Activated CD8-positive, alpha-beta T cell treated with anti-CD3 and anti-CD28 coated beads for 36 hours (primary cell): ENCODE results near the gene CTNNA1. TPM values are rescaled to one million over a fixed set of nuclear protein-coding genes. Genes with fewer than 3 reads are reported as not detected.

ENCODE experiments used
- ATAC-seq: fragments of 200-7000 bp; cut with Tn5 transposase; one replicate; pipeline ENCODE4 v1.10.0; 2021; ENCODE audit warnings: mild to moderate bottlenecking, moderate library complexity
- CTCF ChIA-PET: fragments of 350-600 bp; sonication (Branson Sonifier 250); formaldehyde crosslinking; loops from one replicate; lab custom pipeline; 2021; ENCODE audit warnings: antibody characterized with exemption; lab: Charles Lee
- POLR2A ChIA-PET: fragments of 350-600 bp; sonication (Branson Sonifier 250); formaldehyde crosslinking; loops from one replicate; lab custom pipeline; 2021; ENCODE audit warnings: antibody characterized with exemption; lab: Charles Lee
- DNase-seq: peaks from one replicate; pipeline ENCODE4 v3.0.0-alpha.2; 2020
- H3K27ac Mint-ChIP-seq: one replicate; pipeline ENCODE4 v1.8.0; 2021; ENCODE audit warnings: mild to moderate bottlenecking, mixed read lengths
- H3K27me3 Mint-ChIP-seq: one replicate; pipeline ENCODE4 v1.8.0; 2021; ENCODE audit warnings: mixed read lengths
- H3K36me3 Mint-ChIP-seq: one replicate; pipeline ENCODE4 v1.8.0; 2021; ENCODE audit warnings: low read depth, mixed read lengths
- H3K4me1 Mint-ChIP-seq: one replicate; pipeline ENCODE4 v1.8.0; 2021; ENCODE audit warnings: low read depth, mixed read lengths
- H3K4me3 Mint-ChIP-seq: one replicate; pipeline ENCODE4 v1.8.0; 2021; ENCODE audit warnings: mild to moderate bottlenecking, moderate library complexity, mixed read lengths
- H3K9me3 Mint-ChIP-seq: one replicate; pipeline ENCODE4 v1.8.0; 2021; ENCODE audit warnings: mixed read lengths
- CTCF ChIP-seq: fragments of 200-600 bp; IDR thresholded peaks from one replicate; pipeline ENCODE4 v1.8.0; 2022; ENCODE audit warnings: antibody characterized with exemption, mild to moderate bottlenecking
- intact Hi-C: fragments of 100-400 bp; cut with micrococcal nuclease; formaldehyde crosslinking; loops from one replicate; pipeline ENCODE4 v1.10.0; 2022
- total RNA-seq, 2 experiments: library from RNA; stranded (reverse); gene quantifications; one replicate each; pipeline ENCODE4 v1.2.3, GENCODE V29; 2021

Gene CTNNA1
- total RNA-seq, 2 experiments from 2014 or later, result 77.3 to 85.6 TPM

DNA sequence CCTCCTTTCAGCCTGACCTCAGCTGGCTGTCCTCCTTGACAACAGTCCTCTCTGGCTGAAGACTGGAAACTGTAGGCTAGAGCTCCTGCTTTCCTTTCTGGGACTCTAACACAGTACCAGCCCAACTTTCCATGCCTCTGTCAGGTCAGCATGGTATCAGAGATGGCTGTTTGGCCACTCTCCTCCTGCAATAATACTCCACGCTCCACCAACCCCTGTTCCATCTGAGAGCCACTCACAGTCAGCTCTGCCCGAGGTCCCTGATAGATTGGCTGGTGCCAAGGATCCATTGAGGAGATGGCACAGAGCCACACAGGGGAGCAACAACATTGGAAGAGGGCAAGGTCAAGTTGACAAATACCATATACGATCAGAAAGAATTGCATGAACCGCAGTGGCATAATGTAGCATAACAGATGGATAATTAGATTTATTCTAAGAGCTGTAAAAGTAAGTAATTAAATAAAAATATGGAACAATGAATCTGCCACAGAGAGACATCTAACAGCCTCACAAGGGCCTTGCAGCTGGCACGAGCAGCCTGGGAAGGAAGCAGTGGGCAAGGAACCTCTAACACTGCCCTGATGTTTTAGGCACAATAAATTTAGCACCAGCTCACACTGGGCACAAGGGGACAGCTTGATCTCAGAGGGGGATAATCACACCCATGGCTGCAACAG, 216.2 kb downstream of the CTNNA1 start:
- POLR2A ChIA-PET, result no interaction called here
- Mint-ChIP-seq H3K9me3 (no peaks in the 10 kb centered on the region), H3K4me1 (no peaks in the 10 kb centered on the region), H3K27ac (no peak overlapping the region), H3K27me3 (no peaks in the 10 kb centered on the region), H3K36me3 (no peaks in the 10 kb centered on the region), H3K4me3 (no peak overlapping the region)
- intact Hi-C loops, result no loop called here
- no peak for TF ChIP-seq CTCF
- ATAC-seq (no peak), DNase-seq (no peak)
- CTCF ChIA-PET, result no interaction called here

DNA sequence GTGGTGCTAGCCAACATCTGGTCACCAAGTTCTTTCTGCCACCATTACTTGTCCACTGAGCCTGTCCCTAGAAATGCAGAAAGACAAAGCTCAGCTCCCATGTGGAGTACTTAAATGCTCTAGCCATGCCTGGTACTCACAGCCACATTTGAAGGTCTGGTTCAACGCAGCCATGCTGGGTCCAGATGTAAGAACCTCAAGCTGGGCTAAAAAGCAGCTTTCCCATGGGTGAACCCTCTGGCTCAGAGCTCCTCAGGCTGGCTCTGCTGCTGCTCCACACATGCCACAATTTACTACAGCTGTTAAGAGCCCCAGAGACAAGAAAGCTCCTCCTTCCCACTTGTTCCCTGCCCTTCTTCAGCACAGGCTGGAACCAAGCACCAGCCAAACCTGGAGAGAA, 219.0 kb downstream of the CTNNA1 start:
- intact Hi-C loops, result no loop called here
- H3K27ac Mint-ChIP-seq, result no peak overlapping the region
- H3K36me3 Mint-ChIP-seq, result no peaks in the 10 kb centered on the region
- no peaks in the 10 kb centered on the region for H3K9me3 Mint-ChIP-seq
- no peak for TF ChIP-seq CTCF
- POLR2A ChIA-PET, result no interaction called here
- DNase-seq (no peak), ATAC-seq (no peak)
- CTCF ChIA-PET, result no interaction called here
- no peaks in the 10 kb centered on the region for H3K27me3 Mint-ChIP-seq
- H3K4me1 Mint-ChIP-seq, result peaks cover 2% of the 10 kb centered on the region
- H3K4me3 Mint-ChIP-seq, result no peak overlapping the region

DNA sequence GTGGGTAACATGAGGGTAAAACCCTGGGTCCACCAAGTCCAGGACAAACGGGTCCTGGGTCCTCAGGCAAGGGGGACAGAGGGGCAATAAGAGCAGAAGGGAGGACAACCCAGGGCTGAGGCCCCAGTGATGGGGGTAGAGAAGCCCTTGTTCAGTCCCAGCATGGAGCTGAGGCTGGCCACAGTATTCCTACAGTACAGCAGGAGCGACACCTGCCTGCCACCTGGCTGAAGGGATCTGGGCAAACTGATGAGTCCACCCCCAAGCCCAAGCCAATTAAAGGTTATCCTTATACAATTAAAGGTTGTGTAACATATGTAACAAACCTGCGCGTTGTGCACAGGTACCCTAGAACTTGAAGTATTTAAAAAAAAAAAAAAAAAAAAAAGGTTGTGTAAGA, 219.6 kb downstream of the CTNNA1 start:
- intact Hi-C loops, result no loop called here
- ChIA-PET POLR2A (no interaction called here), CTCF (no interaction called here)
- DNase-seq, result no peak
- H3K36me3 Mint-ChIP-seq, result no peaks in the 10 kb centered on the region
- H3K4me3 Mint-ChIP-seq, result no peak overlapping the region
- ATAC-seq, result no peak
- TF ChIP-seq CTCF, result no peak
- H3K4me1 Mint-ChIP-seq, result peaks cover 2% of the 10 kb centered on the region
- no peak overlapping the region for H3K27ac Mint-ChIP-seq
- no peaks in the 10 kb centered on the region for H3K27me3 Mint-ChIP-seq
- H3K9me3 Mint-ChIP-seq, result no peaks in the 10 kb centered on the region

GRCh38 chr5:138974227-138975063, 221.2 kb downstream of the CTNNA1 start:
- POLR2A ChIA-PET, result no interaction called here
- intact Hi-C loops, result no loop called here
- no peak for ATAC-seq

More at GRCh38 chr5:138974227-138975063, 221.2 kb downstream of the CTNNA1 start:
- no peaks in the 10 kb centered on the region for H3K36me3 Mint-ChIP-seq
- CTCF ChIA-PET, result interaction anchor here (1.4 kb wide), 1 partner anchor 9 kb away, joined by 3 read pairs; no protein-coding TSS in a partner anchor
- peaks cover 8% of the 10 kb centered on the region for H3K4me1 Mint-ChIP-seq
- DNase-seq, result no peak
- H3K27me3 Mint-ChIP-seq, result no peaks in the 10 kb centered on the region
- no peak overlapping the region for H3K27ac Mint-ChIP-seq
- TF ChIP-seq CTCF, result no peak
- H3K4me3 Mint-ChIP-seq, result no peak overlapping the region
- no peaks in the 10 kb centered on the region for H3K9me3 Mint-ChIP-seq
